VCaP (cell line): Measurements from ENCODE around the gene GREB1.

Experiments used
- H3K27ac ChIP-seq: fragments of 450-650 bp; 2 replicates; pipeline ENCODE4 v1.5.1; 2017
- TF ChIP-seq, protein P1 (sequence below): fragments of 450-650 bp; conservative IDR thresholded peaks from 2 replicates; pipeline ENCODE4 v1.5.1; 2017; ENCODE audit warnings: mild to moderate bottlenecking, moderate library complexity

GREB1 gene

DNA sequence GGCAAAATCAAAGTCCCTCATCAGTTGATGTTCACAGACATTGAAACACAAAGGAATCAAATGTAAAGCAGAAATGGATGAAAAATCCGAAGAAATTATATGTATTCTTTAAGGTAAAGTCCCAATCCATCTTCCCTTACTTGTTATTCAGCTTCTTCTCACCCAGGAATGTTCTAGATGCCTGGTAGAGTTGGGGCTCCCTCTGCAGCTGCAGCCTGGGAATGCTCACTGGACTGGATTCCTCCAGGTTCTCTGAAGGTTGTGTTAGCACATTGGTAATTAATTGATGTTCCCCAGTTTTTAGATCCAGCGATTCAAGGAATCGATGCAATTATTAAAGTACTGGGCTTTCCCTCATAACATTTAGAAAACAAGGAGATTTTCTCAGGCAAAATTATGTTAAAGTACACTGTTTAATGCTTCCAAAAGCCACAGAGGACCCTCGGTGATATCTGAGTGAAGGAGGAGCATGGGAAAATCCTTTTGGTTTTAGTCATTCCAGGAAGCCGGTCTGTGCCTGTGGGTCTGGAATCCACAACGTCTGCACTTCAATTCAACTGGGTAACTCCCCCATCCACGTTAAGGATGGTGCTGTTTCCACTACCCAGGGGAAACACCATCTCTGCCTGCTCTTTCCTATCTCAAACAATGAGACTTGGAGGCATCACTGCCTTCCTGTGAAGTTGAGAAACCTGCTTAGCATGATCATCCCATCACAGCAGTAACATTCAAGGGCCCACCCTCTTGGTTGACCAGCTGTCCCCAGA, 114.2 kb downstream of the GREB1 start:
- H3K27ac ChIP-seq: peak overlapping the region; percentile 3; the same call in 1 of the 2 replicates
- TF ChIP-seq, protein P1, sequence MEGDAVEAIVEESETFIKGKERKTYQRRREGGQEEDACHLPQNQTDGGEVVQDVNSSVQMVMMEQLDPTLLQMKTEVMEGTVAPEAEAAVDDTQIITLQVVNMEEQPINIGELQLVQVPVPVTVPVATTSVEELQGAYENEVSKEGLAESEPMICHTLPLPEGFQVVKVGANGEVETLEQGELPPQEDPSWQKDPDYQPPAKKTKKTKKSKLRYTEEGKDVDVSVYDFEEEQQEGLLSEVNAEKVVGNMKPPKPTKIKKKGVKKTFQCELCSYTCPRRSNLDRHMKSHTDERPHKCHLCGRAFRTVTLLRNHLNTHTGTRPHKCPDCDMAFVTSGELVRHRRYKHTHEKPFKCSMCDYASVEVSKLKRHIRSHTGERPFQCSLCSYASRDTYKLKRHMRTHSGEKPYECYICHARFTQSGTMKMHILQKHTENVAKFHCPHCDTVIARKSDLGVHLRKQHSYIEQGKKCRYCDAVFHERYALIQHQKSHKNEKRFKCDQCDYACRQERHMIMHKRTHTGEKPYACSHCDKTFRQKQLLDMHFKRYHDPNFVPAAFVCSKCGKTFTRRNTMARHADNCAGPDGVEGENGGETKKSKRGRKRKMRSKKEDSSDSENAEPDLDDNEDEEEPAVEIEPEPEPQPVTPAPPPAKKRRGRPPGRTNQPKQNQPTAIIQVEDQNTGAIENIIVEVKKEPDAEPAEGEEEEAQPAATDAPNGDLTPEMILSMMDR: peak; percentile 39; the same call in 1 of the 2 replicates

DNA sequence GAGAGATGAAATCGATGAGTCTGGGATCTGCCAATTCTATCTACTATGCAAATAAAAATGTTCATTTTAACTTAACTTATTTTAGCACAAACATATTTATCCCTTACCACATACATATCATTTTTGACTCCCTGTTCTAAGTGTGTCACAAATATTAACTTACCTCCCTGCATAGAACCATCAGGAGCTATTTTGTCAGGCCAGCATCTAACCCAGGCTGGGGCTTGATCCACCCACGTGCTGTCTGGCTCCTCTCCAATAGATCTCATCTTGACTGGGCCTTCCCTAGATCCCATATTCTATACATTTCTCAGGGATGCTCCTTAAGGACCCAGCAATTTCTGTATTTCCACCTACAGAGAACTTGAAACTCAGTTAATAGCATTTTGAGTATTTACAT, 115.2 kb downstream of the GREB1 start:
- no peak overlapping the region for H3K27ac ChIP-seq
- TF ChIP-seq, protein P1: no peak

GRCh38 chr2:11651856-11652548, 118.2 kb downstream of the GREB1 start:
- peak overlapping the region; percentile 95 for H3K27ac ChIP-seq
- TF ChIP-seq, protein P1: no peak

DNA sequence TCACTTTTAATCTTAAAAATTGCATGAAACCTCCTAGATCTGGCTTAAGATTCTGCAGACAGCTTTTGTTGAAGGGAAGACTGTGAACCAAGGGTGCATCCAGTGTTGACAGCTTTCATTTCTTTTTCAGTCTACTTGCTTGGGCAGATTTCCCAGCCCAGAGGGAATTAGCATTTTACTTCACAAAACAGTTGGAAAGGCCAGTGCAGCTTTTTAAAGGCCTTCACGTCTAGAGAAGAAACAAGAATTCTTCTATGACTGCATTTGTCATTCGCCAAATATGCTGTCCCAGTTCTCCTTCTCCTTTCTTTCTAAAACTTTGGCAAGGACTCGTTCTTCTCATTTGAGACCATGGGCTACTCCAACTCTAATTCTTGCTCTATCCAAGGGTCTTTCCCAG, 118.7 kb downstream of the GREB1 start:
- peak overlapping the region; percentile 95 for H3K27ac ChIP-seq
- TF ChIP-seq, protein P1: no peak

DNA sequence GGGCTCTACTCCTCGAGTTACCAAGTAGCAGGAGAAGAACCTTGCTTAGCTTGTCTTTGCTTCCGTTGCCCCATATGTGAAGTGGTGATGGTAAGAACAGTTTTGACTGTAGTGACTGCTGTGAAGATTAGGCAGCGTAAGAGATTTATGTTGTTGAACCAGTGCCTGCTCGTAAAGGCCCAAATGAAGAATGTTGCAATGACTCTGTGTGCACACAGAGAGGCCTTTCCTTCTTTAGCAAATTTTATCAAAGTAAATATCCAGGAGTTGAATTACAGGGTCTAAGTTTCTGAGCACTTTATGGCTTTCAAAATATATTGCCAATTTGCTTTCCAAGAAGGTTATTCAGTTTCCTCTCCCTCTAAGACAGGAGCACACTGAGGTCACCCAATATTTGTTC, 121.7 kb downstream of the GREB1 start:
- TF ChIP-seq, protein P1: no peak
- H3K27ac ChIP-seq: peak overlapping the region; percentile 95

GRCh38 chr2:11656252-11656651, 122.4 kb downstream of the GREB1 start:
- TF ChIP-seq, protein P1: no peak
- peak overlapping the region; percentile 95 for H3K27ac ChIP-seq

- TF ChIP-seq, protein P1: no peak
- H3K27ac ChIP-seq: peak overlapping the region; percentile 95
Observed at GRCh38 chr2:11656671-11657101, 122.8 kb downstream of the GREB1 start.
